HT1080 (cell line): ENCODE data around the gene NYAP2. TPM values are rescaled to one million over a fixed set of nuclear protein-coding genes. Genes with fewer than 3 reads are reported as not detected.
A peak's percentile ranks its signal among the peaks of the same experiment; 100 is the strongest.

Experiments
- DNase-seq: peaks from one replicate; pipeline ENCODE4 v3.0.0-alpha.2; 2015; ENCODE audit warnings: low read depth
- total RNA-seq: library from RNA; depleted of rRNA; stranded (reverse); fragments of >200 nt; shearing (Covaris generic); gene quantifications from 2 replicates; pipeline ENCODE4 v1.2.3, GENCODE V29; 2014

The NYAP2 gene
- total RNA-seq, 1 experiment from 2014 or later = not detected

- no peak for DNase-seq
Measured at GRCh38 chr2:225472161-225472560, 72.7 kb downstream of the NYAP2 start.

GRCh38 chr2:225479386-225479785 is 79.9 kb downstream of the NYAP2 start:
- DNase-seq = no peak

GRCh38 chr2:225484751-225485150 is 85.2 kb downstream of the NYAP2 start:
- no peak for DNase-seq

GRCh38 chr2:225486236-225486635 is 86.7 kb downstream of the NYAP2 start:
- DNase-seq = no peak

- DNase-seq = no peak
Measured at GRCh38 chr2:225487878-225488416, 88.4 kb downstream of the NYAP2 start.

- no peak for DNase-seq
Measured at GRCh38 chr2:225488743-225489142, 89.2 kb downstream of the NYAP2 start.

GRCh38 chr2:225493420-225494099 is 94.0 kb downstream of the NYAP2 start:
- no peak for DNase-seq

- DNase-seq = peak; percentile 52
Measured at GRCh38 chr2:225494100-225494459, 94.6 kb downstream of the NYAP2 start.

GRCh38 chr2:225495706-225496105 is 96.2 kb downstream of the NYAP2 start:
- no peak for DNase-seq

GRCh38 chr2:225496568-225496967 is 97.1 kb downstream of the NYAP2 start:
- no peak for DNase-seq

GRCh38 chr2:225497166-225497565 is 97.7 kb downstream of the NYAP2 start:
- DNase-seq = no peak

GRCh38 chr2:225501022-225501421 is 101.5 kb downstream of the NYAP2 start:
- DNase-seq = no peak

- no peak for DNase-seq
Measured at GRCh38 chr2:225502971-225503370, 103.5 kb downstream of the NYAP2 start.

- no peak for DNase-seq
Measured at GRCh38 chr2:225510796-225511195, 111.3 kb downstream of the NYAP2 start.

- no peak for DNase-seq
Measured at GRCh38 chr2:225512469-225512868, 113.0 kb downstream of the NYAP2 start.

GRCh38 chr2:225512876-225513540 is 113.5 kb downstream of the NYAP2 start:
- peak; percentile 14 for DNase-seq

- DNase-seq = no peak
Measured at GRCh38 chr2:225515033-225515432, 115.5 kb downstream of the NYAP2 start.

GRCh38 chr2:225526760-225527390 is 127.4 kb downstream of the NYAP2 start:
- DNase-seq = no peak

- no peak for DNase-seq
Measured at GRCh38 chr2:225531559-225531958, 132.0 kb downstream of the NYAP2 start.

GRCh38 chr2:225532096-225532495 is 132.6 kb downstream of the NYAP2 start:
- DNase-seq = no peak

GRCh38 chr2:225534037-225534436 is 134.5 kb downstream of the NYAP2 start:
- no peak for DNase-seq

- DNase-seq = no peak
Measured at GRCh38 chr2:225534697-225535096, 135.2 kb downstream of the NYAP2 start.
